SU-DHL-6 (cell line): Measurements from ENCODE around the gene TRPV5.

Experiments
- EZH2phosphoT487 ChIP-seq: fragments of 200-600 bp; sonication (generic), shearing (Covaris generic); conservative IDR thresholded peaks from 2 replicates; pipeline ENCODE4 v1.6.1; 2018; ENCODE audit warnings: mild to moderate bottlenecking, antibody characterized with exemption, low read length, moderate library complexity, mixed read lengths
- TF ChIP-seq, protein P1 (sequence below): fragments of 200-600 bp; sonication (generic); IDR thresholded peaks from one replicate; pipeline ENCODE4 v1.5.1; 2017; ENCODE audit warnings: antibody characterized with exemption, mild to moderate bottlenecking, low read length, moderate library complexity; ENCODE audit not compliant: insufficient read depth, poor library complexity, severe bottlenecking

DNA sequence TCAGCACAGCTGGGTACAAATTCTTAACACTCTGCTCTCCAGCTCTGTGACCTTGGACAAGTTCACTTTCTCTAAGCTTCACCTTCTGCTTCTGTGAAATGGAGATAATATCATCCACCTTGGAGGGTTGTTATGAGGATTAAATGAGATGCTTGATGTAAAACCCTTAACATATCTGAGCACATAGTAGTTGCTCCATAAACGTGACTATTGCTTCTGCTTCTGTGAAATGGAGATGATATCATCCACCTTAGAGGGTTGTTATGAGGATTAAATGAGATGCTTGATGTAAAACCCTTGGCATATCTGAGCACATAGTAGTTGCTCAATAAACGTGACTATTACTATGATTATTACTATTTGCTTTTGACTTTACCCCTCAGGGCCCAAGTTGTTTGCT lies 64.1 kb downstream of the TRPV5 start:
- TF ChIP-seq, protein P1, sequence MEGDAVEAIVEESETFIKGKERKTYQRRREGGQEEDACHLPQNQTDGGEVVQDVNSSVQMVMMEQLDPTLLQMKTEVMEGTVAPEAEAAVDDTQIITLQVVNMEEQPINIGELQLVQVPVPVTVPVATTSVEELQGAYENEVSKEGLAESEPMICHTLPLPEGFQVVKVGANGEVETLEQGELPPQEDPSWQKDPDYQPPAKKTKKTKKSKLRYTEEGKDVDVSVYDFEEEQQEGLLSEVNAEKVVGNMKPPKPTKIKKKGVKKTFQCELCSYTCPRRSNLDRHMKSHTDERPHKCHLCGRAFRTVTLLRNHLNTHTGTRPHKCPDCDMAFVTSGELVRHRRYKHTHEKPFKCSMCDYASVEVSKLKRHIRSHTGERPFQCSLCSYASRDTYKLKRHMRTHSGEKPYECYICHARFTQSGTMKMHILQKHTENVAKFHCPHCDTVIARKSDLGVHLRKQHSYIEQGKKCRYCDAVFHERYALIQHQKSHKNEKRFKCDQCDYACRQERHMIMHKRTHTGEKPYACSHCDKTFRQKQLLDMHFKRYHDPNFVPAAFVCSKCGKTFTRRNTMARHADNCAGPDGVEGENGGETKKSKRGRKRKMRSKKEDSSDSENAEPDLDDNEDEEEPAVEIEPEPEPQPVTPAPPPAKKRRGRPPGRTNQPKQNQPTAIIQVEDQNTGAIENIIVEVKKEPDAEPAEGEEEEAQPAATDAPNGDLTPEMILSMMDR, result no peak
- TF ChIP-seq EZH2phosphoT487, result no peak
